Activated naive CD4-positive, alpha-beta T cell treated with Interleukin-2 at 50 U/mL for 16 hours (primary cell): ENCODE results near the gene PNN.
"Not testable (repeated sequence)": the region's sequence is repeated elsewhere in the genome, so short reads cannot be mapped to it uniquely, and the experiment has no call there.

ENCODE experiments used
- DNase-seq: peaks from one replicate; pipeline ENCODE4 v3.0.0-alpha.2; 2020

Gene PNN

DNA sequence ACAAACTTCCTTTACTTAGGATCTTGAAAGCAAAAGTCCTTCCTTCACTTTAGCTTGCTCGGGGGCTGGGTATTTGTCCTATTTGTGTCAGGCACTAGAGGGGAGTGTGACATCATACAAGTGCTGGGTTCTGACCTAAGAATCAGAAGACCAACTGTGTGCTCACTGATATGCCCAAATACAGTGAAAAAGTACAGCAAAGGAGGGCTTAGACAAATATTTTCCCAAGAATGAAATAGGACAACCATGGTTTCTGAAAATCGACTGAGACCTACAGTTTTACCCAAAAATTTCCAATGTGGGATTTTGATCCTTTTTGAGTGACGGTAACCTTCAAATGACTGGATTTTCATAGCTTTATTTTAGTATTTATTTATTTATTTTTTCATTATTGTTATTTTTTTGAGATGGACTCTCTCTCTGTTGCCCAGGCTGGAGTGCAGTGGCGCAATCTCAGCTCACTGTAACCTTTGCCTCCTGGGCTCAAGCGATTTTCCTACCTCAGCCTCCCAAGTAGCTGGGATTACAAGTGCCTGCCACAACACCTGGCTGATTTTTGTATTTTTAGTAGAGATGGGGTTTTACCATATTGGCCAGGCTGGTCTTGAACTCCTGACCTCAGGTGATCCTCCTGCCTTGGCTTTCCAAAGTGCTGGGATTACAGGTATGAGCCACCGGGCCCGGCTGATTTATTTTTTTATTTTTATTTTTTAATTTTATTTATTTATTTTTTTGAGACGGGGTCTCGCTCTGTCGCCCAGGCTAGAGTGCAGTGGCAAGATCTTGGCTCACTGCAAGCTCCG, 56.9 kb downstream of the PNN start:
- not testable (repeated sequence) for DNase-seq
